Activated T-cell treated with anti-CD3 and anti-CD28 coated beads, Interleukin-2, amount 50 U/mL, for 72 hours (primary cell): ENCODE results near the gene SETD3. TPM values are rescaled to one million over a fixed set of nuclear protein-coding genes. Genes with fewer than 3 reads are reported as not detected.

Source experiments
- ATAC-seq, 2 donors: fragments of 150-1000 bp; cut with Tn5 transposase; replicated peaks in 1 of 2; 2 replicates each; pipeline ENCODE4 v1.10.0; 2021; ENCODE audit warnings: moderate library complexity in 2 of 2, mild to moderate bottlenecking in 1 of 2
- DNase-seq, 2 donors: peaks; one replicate each; pipeline ENCODE4 v3.0.0; 2021 to 2022; ENCODE audit warnings: mixed read lengths in 1 of 2
- H3K27ac Mint-ChIP-seq: one replicate; pipeline ENCODE4 v1.8.0; 2022; ENCODE audit warnings: mild to moderate bottlenecking, moderate library complexity, mixed read lengths
- H3K27me3 Mint-ChIP-seq: one replicate; pipeline ENCODE4 v1.8.0; 2022; ENCODE audit warnings: low read depth, mixed read lengths
- H3K36me3 Mint-ChIP-seq, 2 donors: one replicate each; pipeline ENCODE4 v1.8.0; 2022; ENCODE audit warnings: mixed read lengths in 2 of 2, mild to moderate bottlenecking in 1 of 2; ENCODE audit not compliant: insufficient read depth in 2 of 2
- H3K4me1 Mint-ChIP-seq: one replicate; pipeline ENCODE4 v1.8.0; 2022; ENCODE audit warnings: low read depth, mixed read lengths
- H3K4me3 Mint-ChIP-seq, 2 donors: one replicate each; pipeline ENCODE4 v1.8.0; 2022; ENCODE audit warnings: mild to moderate bottlenecking in 2 of 2, mixed read lengths in 2 of 2, moderate library complexity in 2 of 2
- H3K9me3 Mint-ChIP-seq, 2 donors: one replicate each; pipeline ENCODE4 v1.8.0; 2022; ENCODE audit warnings: mixed read lengths in 2 of 2
- total RNA-seq, 2 donors: library from RNA; stranded (reverse); gene quantifications; one replicate each; pipeline ENCODE4 v1.2.3, GENCODE V29; 2022

The SETD3 gene
- total RNA-seq, 2 donors from 2014 or later: 48.0 to 49.6 TPM

DNA sequence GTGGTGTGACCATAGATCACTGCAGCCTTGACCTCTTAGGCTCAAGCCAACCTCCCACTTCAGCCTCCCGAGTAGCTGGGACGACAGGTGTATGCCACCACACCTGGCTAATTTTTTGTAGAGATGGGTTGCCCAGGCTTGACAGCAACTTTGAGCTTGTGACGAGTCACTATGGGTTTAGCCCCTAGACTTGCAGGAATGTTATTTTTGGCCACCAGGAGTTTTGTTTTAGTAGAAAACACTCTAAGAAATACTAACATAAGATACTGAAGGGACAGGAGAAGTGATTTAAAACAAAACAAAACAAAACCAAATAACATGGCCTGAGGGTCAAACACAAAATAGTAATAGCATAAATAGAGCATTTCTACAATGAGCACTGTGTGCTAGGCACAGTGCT is 26.4 kb downstream of the SETD3 start:
- DNase-seq: no peak
- H3K27me3 Mint-ChIP-seq: no peaks in the 10 kb centered on the region
- no peak for ATAC-seq

DNA sequence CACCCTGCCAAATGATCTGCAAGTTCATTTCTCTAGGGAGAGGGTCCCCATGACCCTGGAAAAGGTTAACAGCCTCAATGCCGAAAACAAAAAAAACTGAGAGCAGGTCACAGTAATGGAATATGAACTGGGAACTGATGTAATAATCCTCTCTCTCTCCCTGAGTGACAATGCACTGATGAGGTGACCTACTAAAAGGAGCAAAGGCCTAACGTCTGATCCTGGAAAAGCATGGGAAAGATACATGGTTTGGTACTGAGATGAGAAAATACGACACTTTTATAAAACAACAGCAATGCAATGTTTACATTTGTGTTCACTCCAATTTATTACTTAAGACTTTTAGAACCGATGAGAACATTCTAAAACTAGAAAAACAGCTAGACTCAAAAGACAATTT is 27.7 kb downstream of the SETD3 start:
- no peak for ATAC-seq
- no peak overlapping the region for H3K27ac Mint-ChIP-seq
- H3K4me3 Mint-ChIP-seq: no peak overlapping the region
- no peaks in the 10 kb centered on the region for H3K27me3 Mint-ChIP-seq
- H3K4me1 Mint-ChIP-seq: no peaks in the 10 kb centered on the region
- no peaks in the 10 kb centered on the region for H3K9me3 Mint-ChIP-seq
- H3K36me3 Mint-ChIP-seq: peaks cover 8 to 10% of the 10 kb centered on the region in 2 donors
- no peak for DNase-seq

More for the DNA sequence above, 26.4 kb downstream of the SETD3 start:
- Mint-ChIP-seq H3K4me3 (no peak overlapping the region), H3K27ac (no peak overlapping the region), H3K4me1 (no peaks in the 10 kb centered on the region), H3K9me3 (no peaks in the 10 kb centered on the region), H3K36me3 (peaks cover 8 to 11% of the 10 kb centered on the region in 2 donors)

DNA sequence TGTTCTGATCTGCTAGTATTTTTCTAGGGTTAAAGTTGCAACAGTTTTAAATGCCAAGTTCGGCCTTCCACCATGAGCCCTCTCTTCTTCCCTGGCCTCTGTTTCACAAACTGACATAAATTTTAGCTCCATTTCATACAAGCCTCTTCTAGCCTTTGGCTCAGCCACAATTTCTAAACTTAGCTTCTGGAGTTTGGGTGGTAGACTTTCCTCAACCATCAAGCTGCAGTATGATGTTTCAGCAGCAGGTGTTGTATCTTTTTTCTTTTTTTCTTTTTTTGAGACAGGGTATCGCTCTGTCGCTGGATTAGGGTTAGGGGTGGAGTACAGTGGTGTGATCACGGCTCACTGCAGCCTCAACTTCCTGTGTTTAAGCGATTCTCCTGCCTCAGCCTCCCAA is 29.4 kb downstream of the SETD3 start:
- Mint-ChIP-seq H3K4me1 (no peaks in the 10 kb centered on the region), H3K9me3 (no peaks in the 10 kb centered on the region), H3K4me3 (no peak overlapping the region), H3K36me3 (peaks cover 4 to 13% of the 10 kb centered on the region in 2 donors), H3K27ac (no peak overlapping the region), H3K27me3 (no peaks in the 10 kb centered on the region)
- no peak for ATAC-seq
- DNase-seq: no peak

DNA sequence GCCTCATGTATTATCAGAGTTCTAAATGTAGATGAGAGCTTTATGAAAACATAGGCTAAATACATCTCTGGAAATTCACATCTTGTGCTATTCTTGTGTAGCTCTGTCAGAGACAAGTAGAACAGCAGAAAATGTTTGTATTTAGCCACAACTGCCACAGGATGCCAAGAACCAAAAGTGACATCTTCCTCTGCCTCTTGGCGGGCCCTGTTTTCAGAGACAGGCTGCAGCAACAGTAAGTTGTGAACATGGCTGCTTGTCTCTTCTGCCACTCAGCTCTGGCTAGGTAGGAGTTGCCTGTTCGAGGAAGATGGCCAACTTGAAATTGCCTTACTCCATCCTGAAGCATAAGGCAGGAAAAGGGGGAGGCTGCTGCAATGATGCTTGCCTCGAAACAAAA is 30.4 kb downstream of the SETD3 start:
- no peak for ATAC-seq
- Mint-ChIP-seq H3K4me3 (no peak overlapping the region), H3K27ac (no peak overlapping the region), H3K4me1 (no peaks in the 10 kb centered on the region), H3K9me3 (no peaks in the 10 kb centered on the region), H3K27me3 (no peaks in the 10 kb centered on the region), H3K36me3 (peaks cover 4 to 13% of the 10 kb centered on the region in 2 donors)
- DNase-seq: no peak

DNA sequence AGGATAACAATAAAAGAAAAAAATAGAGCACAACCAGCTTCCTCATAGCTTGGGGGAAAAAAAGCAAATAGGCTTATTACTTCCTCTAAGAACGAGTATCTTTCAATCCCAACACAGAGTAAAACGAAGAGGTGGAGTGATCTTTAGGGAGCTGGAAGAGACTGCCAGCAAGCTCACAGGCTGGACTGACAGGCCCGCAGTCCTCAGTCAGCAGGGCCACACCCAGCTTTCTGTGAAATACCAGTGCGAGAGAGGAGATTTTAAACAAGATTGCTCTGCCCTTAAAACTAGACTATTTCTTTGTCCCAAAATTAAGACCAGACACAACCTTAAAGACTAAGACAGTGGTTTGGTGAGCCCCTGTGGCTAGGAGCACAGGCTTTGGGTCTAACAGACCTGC is 32.9 kb downstream of the SETD3 start:
- no peak overlapping the region for H3K4me3 Mint-ChIP-seq
- H3K27me3 Mint-ChIP-seq: no peaks in the 10 kb centered on the region
- peaks cover 11% of the 10 kb centered on the region for H3K4me1 Mint-ChIP-seq
- no peaks in the 10 kb centered on the region for H3K9me3 Mint-ChIP-seq
- DNase-seq: no peak
- H3K36me3 Mint-ChIP-seq: peaks cover 2 to 13% of the 10 kb centered on the region in 2 donors
- ATAC-seq: no peak
- H3K27ac Mint-ChIP-seq: peak overlapping the region; percentile 43

DNA sequence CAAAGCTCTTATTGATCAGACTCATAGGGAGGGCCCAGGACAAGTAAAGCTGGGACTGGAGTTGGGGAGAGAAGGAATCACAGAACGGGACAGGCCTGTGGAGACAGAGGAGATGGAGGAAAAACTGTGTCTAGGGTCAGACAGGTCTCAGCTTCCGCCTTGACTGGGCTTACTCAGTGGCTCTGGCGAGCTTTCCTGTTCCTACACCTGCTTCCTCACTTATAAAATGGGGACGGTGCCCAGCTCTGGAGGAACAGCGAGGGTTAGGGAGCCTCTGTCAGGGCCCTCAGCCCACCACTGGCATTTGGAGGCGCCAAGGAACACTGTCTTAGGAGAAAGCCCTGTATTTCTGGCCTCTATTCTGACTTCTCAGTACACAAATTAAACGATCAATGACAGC is 34.7 kb downstream of the SETD3 start:
- Mint-ChIP-seq H3K27me3 (no peaks in the 10 kb centered on the region), H3K4me3 (no peak overlapping the region), H3K9me3 (no peaks in the 10 kb centered on the region), H3K27ac (peak overlapping the region; percentile 33), H3K4me1 (peaks cover 24% of the 10 kb centered on the region), H3K36me3 (peaks cover 2 to 10% of the 10 kb centered on the region in 2 donors)
- DNase-seq (no peak), ATAC-seq (no peak)

DNA sequence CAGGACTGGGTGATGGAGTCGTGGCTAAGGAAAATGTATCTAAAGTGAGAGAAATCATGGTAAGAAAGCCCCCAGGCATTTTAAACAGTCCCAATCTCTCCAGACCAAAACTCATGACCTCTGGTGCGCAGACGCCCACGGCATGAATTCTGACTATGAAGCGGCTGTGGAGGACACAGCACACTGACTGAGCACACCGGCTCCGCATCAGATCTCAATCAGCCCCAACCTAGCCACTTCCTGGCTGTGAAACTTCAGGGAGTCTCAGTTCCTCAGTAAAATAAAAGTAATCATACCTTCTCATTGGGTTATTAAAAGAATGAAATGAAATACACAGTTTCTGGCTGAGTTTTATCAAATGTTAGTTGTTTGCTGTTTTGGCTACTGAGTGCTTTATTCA is 38.7 kb downstream of the SETD3 start:
- Mint-ChIP-seq H3K27ac (no peak overlapping the region), H3K4me3 (no peak overlapping the region), H3K9me3 (no peaks in the 10 kb centered on the region), H3K36me3 (peaks cover 0 to 13% of the 10 kb centered on the region in 2 donors), H3K4me1 (peaks cover 38% of the 10 kb centered on the region), H3K27me3 (no peaks in the 10 kb centered on the region)
- ATAC-seq: peak in 1 of 2 donors; percentile 64
- DNase-seq: no peak

DNA sequence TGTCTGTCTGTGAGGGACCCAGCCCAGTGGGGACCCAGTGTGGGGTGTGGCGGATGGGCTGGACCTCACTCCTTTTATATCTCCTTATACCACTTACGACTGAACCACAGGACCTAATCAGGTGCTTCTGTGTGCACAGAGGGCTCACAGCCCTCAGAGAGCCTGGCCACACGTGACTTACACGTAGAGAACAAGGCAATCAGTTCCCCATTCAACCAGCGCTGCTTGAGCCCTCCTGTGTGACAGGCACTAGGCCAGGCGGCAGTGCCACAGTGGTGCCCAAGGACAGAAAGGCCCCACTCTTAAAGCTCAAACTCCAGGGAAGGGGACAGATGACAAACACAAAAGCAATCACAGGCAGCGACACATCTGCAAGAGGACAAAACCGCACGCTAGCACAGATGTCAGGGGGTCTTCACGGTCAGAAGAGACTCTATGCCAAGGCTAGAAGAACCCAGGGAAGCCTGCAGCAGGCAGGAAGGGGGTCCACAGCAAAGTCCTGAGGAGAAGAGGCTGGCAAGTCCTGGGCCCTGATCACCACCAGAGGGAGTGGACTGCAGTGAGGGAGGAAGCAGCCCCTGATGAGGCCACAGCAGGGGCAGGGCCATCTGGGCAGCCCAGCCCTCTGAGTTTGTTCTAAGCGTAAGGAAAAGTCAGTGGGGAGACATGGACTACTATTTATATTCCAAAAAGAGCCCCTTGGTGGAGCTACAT is 39.3 kb downstream of the SETD3 start:
- H3K4me1 Mint-ChIP-seq: peaks cover 42% of the 10 kb centered on the region
- no peak for ATAC-seq
- H3K9me3 Mint-ChIP-seq: no peaks in the 10 kb centered on the region
- no peaks in the 10 kb centered on the region for H3K27me3 Mint-ChIP-seq
- H3K4me3 Mint-ChIP-seq: no peak overlapping the region
- DNase-seq: no peak
- H3K27ac Mint-ChIP-seq: peak overlapping the region; percentile 73
- H3K36me3 Mint-ChIP-seq: peaks cover 0 to 13% of the 10 kb centered on the region in 2 donors

DNA sequence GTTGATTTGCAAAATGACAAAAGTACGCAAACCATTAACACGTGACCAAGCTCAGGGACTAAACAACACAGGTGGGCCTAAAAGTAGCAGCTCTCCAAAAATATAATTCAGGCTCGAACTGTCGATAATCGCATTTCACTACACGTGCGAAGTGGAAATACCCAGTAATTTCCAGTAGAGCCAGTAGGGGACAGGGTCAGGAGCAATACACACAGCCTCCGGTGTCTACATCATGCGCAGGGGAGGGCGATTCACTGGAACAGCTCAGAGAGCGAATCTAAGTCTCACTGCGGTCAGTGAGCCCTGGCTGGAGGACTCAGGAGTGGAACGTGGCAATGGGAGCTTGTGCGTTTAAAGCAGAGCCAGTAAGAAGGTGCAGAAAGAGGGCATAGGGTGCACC is 40.4 kb downstream of the SETD3 start:
- H3K4me1 Mint-ChIP-seq: peaks cover 48% of the 10 kb centered on the region
- DNase-seq (no peak), ATAC-seq (no peak)
- no peaks in the 10 kb centered on the region for H3K27me3 Mint-ChIP-seq
- H3K27ac Mint-ChIP-seq: no peak overlapping the region
- no peak overlapping the region for H3K4me3 Mint-ChIP-seq
- H3K36me3 Mint-ChIP-seq: peaks cover 0 to 16% of the 10 kb centered on the region in 2 donors
- no peaks in the 10 kb centered on the region for H3K9me3 Mint-ChIP-seq

DNA sequence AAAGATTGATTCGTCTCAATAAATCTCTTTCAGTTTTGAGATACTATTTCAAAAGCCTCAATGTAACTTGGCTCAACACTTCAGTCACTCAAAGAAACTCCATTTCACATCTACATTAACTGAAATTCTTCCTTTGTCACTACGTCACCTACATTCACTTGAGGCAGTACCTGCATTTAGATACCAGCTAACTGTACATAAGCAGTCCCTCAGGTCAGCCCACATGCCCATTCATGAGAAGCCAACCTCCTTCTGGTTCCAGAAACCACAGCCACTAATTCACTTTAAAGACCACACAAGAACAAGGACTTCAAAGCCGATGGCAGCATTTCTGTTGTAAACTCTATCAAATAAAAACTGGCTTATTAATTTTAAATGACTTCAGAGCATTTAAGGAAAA is 43.0 kb downstream of the SETD3 start:
- ATAC-seq: no peak
- H3K27me3 Mint-ChIP-seq: no peaks in the 10 kb centered on the region
- peak overlapping the region; percentile 87 for H3K27ac Mint-ChIP-seq
- no peak for DNase-seq
- no peaks in the 10 kb centered on the region for H3K9me3 Mint-ChIP-seq
- H3K36me3 Mint-ChIP-seq: peaks cover 0 to 18% of the 10 kb centered on the region in 2 donors
- H3K4me1 Mint-ChIP-seq: peaks cover 37% of the 10 kb centered on the region
- peak overlapping the region in 1 of 2 donors; percentile 6 for H3K4me3 Mint-ChIP-seq

DNA sequence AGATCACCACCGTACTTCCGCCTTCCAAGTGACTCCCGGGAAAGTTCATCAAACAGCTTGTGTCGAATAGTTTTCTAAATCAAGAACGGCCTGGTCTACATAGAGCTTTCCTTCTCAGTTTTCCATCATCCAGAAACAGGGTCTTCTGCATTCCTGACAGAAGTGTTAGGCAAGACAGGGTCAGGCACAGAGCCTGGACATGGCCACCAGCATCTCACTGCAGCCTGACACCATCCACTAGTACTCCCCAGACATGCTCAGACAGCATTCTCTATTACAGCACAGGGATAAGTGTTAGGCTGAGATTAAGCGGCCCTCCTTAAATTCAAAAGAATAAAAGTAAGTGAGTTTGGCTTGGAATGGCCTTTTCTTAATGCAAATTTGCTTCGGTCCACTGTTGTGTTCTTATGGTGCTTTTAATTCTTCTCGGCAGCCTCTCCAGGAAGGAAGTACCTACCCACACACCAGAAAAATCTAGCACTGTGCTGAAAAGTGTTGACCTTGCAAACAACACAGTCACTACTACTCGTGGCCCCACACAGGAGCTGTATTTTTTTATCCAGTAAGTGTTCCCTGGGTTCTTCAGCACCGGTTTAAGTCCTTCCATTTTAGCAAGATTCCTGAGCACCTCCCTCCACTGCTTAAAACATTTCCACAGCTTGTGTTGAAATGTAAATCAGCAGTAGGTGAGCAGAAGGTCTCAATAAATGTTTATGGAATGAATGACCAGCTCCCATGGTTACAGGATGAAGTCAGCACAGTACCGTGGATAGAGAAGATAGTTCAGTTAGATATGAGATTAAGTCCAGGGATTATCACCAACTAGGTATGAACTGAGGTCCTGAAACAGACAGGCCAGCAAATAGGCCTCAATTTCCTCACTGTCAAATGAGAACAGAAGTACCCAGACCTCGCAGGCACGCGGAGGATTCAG is 44.1 kb downstream of the SETD3 start:
- Mint-ChIP-seq H3K27me3 (no peaks in the 10 kb centered on the region), H3K4me1 (peaks cover 27% of the 10 kb centered on the region), H3K27ac (peak overlapping the region; percentile 87), H3K36me3 (peaks cover 0 to 16% of the 10 kb centered on the region in 2 donors), H3K4me3 (peak overlapping the region; percentile 17 to 27), H3K9me3 (no peaks in the 10 kb centered on the region)
- DNase-seq: no peak
- peak in 1 of 2 donors; percentile 78 for ATAC-seq

DNA sequence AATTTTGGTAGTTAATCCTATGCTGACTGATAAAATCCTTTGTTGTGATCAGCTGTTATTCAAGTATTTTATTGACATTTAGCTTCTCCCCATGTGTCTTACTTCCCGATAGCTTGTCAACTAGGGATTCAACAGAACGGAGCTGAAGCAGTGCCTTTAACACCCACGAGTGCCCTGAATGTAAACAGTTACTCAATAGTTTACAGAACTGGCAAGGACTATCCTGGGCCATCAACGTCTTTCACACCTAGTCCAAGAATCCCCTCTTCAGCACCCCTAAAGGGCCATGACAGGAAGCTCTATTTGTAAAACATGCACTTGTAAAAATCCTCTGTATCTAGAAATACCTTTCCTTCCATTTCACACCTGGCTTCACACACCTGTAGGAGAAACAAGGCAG is 45.3 kb downstream of the SETD3 start:
- Mint-ChIP-seq H3K4me3 (no peak overlapping the region), H3K4me1 (peaks cover 24% of the 10 kb centered on the region), H3K27me3 (no peaks in the 10 kb centered on the region), H3K9me3 (peaks cover 0 to 2% of the 10 kb centered on the region in 2 donors), H3K27ac (no peak overlapping the region), H3K36me3 (peaks cover 4 to 23% of the 10 kb centered on the region in 2 donors)
- DNase-seq (no peak), ATAC-seq (no peak)

DNA sequence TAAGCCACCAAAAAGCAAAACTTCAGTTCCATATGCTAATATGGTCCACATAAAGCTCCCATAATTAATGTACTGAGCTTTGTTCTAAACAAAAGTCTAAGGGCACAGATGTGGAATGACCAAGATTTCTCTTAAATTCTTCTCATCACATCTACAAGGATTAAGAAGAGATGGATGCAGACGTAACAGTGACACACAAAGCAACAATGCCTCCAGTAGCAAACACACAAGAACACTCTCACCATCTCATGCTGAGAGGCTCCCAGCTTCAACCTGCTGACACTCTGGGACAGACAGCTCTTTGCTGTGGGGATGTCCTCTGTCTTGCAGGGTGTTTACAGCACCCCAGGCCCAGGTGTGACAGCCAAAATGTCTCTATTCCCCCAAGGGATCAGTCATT is 48.2 kb downstream of the SETD3 start:
- no peak overlapping the region for H3K4me3 Mint-ChIP-seq
- peaks cover 3 to 9% of the 10 kb centered on the region in 2 donors for H3K9me3 Mint-ChIP-seq
- peaks cover 16% of the 10 kb centered on the region for H3K4me1 Mint-ChIP-seq
- no peaks in the 10 kb centered on the region for H3K27me3 Mint-ChIP-seq
- DNase-seq (no peak), ATAC-seq (no peak)
- H3K36me3 Mint-ChIP-seq: peaks cover 21 to 39% of the 10 kb centered on the region in 2 donors
- H3K27ac Mint-ChIP-seq: no peak overlapping the region
